ENCODE data around the gene TIMM21.

TIMM21 gene

GRCh38 chr18:74194691-74195090 lies 46.4 kb downstream of the TIMM21 start:
- no peak for DNase-seq

- DNase-seq: peak; percentile 61
Measured at GRCh38 chr18:74196220-74197119, 48.1 kb downstream of the TIMM21 start.

DNA sequence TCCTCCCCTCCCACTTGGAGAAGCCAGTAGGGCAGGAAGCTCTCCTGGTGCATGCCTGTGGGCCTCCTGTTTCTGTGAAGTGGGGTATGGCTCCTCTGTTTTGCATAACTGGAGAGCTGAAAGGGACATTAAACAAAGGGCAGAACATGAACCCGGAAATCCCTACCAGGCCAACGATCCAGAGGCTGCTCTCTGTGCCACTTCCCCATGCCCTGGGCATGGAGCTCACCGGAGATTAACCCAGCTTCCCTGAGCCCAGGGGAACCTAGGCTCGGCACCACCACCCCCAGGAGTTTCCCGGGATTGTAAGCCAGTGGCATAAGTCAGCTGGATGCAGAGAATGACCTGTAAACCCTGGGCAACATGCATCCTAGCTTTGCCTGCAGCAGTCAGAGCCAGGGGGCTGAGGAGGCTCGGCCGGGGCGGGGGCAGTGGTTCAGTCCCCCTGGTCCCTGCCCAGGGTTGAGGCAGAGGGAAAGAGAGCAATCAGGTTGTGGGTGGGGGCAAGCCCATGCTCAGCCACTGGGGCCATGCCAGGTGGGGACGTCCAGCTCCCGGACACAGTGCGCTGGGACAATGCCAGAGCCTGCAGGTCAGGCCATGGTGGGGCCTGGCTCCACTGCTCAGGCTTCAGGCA lies 49.5 kb downstream of the TIMM21 start:
- DNase-seq: no peak

- DNase-seq: no peak
Measured at GRCh38 chr18:74198453-74198852, 50.1 kb downstream of the TIMM21 start.

- no peak for DNase-seq
Measured at GRCh38 chr18:74200780-74201179, 52.5 kb downstream of the TIMM21 start.

GRCh38 chr18:74203811-74204210 lies 55.5 kb downstream of the TIMM21 start:
- DNase-seq: no peak

DNA sequence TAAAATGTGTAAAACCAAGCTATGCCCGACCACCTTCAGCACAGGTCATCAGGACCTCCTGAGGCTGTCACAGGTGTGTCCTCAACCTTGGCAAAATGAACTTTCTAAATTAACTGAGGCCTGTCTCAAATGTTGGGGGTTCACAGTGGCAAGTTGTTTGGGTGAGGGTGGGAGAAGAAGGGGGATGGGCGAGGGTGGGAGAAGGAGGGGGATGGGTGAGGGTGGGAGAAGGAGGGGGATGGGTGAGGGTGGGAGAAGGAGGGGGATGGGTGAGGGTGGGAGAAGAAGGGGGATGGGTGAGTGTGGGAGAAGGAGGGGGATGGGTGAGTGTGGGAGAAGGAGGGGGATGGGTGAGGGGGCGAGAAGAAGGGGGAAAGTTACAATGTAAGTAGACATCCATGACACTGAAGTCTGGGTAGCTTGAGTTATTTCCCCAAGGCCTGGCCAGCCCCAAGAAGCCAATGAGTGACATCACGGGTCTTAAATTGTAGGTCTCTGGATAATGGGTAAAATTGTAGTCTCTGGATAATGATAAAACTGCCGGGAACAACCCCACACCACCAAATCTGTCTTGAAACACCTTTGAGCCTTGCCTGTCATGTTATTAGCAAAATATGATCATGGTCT lies 56.3 kb downstream of the TIMM21 start:
- DNase-seq: peak; percentile 20

Measured in fibroblast of skin of scalp (primary cell).